ENCODE measurements around the gene MTF1.

The MTF1 gene

GRCh38 chr1:37811027-37811655, 48.3 kb downstream of the MTF1 start:
- Histone ChIP-seq H3K27me3 (ENCODE audit: insufficient read depth, poor library complexity, severe bottlenecking) (no peaks in the 10 kb centered on the region), H3K4me3 (replicated peaks; ENCODE audit: insufficient read depth, low read length) (no peak overlapping the region), H3K27ac (replicated peaks) (no peak overlapping the region)
- DNase-seq (ENCODE audit: low read depth in 1 of 2, low spot score in 1 of 2), result peak in 1 of 2 experiments; percentile 76
- peak; percentile 90 for TF ChIP-seq CTCF (IDR thresholded peaks at IDR 0.05; ENCODE audit: insufficient read depth, low read length)
- TF ChIP-seq REST (IDR thresholded peaks at IDR 0.05; ENCODE audit: insufficient replicate concordance, low read depth), result no peak

- no peaks in the 10 kb centered on the region for H3K27me3 ChIP-seq (ENCODE audit: insufficient read depth, poor library complexity, severe bottlenecking)
- TF ChIP-seq POLR2AphosphoS5 (IDR thresholded peaks at IDR 0.05; ENCODE audit: low read depth) (no peak), SPI1 (IDR thresholded peaks at IDR 0.05; ENCODE audit: borderline replicate concordance, low read depth) (no peak), REST (IDR thresholded peaks at IDR 0.05; ENCODE audit: insufficient replicate concordance, low read depth) (no peak), CTCF (IDR thresholded peaks at IDR 0.05; ENCODE audit: insufficient read depth, low read length) (no peak), GABPA (IDR thresholded peaks at IDR 0.05; ENCODE audit: low read depth) (no peak)
- DNase-seq (ENCODE audit: low read depth in 1 of 2, low spot score in 1 of 2), result no peak
- H3K4me3 ChIP-seq (replicated peaks; ENCODE audit: insufficient read depth, low read length), result no peak overlapping the region
- no peak overlapping the region for H3K27ac ChIP-seq (replicated peaks)
These were observed 49.5 kb downstream of the MTF1 start for GRCh38 chr1:37809942-37810341.

- TF ChIP-seq CTCF (IDR thresholded peaks at IDR 0.05; ENCODE audit: insufficient read depth, low read length), result no peak
- no peak for TF ChIP-seq GABPA (IDR thresholded peaks at IDR 0.05; ENCODE audit: low read depth)
- TF ChIP-seq POLR2AphosphoS5 (IDR thresholded peaks at IDR 0.05; ENCODE audit: low read depth), result no peak
- no peaks in the 10 kb centered on the region for H3K27me3 ChIP-seq (ENCODE audit: insufficient read depth, poor library complexity, severe bottlenecking)
- peak overlapping the region; percentile 88 for H3K27ac ChIP-seq (replicated peaks)
- peak in 1 of 2 experiments; percentile 42 for DNase-seq (ENCODE audit: low read depth in 1 of 2, low spot score in 1 of 2)
- H3K4me3 ChIP-seq (replicated peaks; ENCODE audit: insufficient read depth, low read length), result peak overlapping the region; percentile 90
These were observed 50.7 kb downstream of the MTF1 start for GRCh38 chr1:37808369-37809319.
